KBM-7 (cell line): ENCODE results near the gene COL20A1.
"Not testable (repeated sequence)": the region's sequence is repeated elsewhere in the genome, so short reads cannot be mapped to it uniquely, and the experiment has no call there.

Experiments
- DNase-seq: peaks from one replicate; pipeline ENCODE4 v3.0.0-alpha.2; 2015
- in situ Hi-C: fragments of 300-500 bp; cut with MboI; formaldehyde crosslinking; loops from 2 replicates; pipeline ENCODE4 v1.14.3; 2020; ENCODE audit warnings: low sequenced_read_pairs, low pct_unique_long_range_greater_than_20kb, mixed read lengths

The COL20A1 gene

DNA sequence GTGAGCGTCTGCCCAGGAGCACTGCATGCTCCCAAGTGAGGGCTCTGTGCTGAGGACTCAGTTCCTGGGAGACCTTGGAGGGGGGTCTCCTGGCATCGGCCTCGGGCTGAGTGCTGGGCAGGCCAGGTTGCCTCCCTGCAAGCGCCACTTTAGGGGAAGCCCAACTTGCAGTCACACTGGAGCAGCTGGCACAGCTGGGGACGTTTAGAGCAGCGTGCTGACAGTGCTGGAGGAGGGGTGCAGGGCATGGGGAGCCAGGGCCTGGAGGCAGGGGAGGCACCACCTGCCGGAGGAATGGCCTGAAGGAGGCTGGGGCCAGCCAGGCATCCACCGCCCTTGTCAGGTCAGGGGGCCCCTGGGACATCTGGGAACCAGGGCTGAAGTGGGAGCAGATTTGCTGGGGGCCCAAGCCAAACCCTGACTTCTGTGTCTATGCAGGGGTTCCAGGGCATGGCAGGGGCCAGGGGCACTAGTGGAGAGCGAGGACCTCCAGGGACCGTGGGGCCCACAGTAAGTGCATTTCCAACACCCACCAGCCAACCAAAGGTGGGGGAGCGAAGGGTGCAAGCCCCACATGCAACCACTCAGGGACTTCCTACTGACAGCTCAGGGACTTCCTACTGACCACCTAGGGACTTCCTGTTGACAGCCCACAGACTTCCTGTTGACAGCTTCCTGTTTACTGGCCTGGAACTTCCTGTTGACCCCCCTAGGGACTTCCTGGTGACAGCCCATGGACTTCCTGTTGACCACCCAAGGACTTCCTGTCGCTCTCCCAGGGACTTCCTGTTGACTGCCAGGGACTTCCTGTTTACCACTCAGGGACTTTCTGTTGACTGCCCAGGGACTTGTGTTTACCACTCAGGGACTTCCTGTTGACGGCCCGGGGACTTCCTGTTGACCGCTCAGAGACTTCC lies 33.6 kb downstream of the COL20A1 start:
- no peak for DNase-seq
- in situ Hi-C loops: no loop called here

DNA sequence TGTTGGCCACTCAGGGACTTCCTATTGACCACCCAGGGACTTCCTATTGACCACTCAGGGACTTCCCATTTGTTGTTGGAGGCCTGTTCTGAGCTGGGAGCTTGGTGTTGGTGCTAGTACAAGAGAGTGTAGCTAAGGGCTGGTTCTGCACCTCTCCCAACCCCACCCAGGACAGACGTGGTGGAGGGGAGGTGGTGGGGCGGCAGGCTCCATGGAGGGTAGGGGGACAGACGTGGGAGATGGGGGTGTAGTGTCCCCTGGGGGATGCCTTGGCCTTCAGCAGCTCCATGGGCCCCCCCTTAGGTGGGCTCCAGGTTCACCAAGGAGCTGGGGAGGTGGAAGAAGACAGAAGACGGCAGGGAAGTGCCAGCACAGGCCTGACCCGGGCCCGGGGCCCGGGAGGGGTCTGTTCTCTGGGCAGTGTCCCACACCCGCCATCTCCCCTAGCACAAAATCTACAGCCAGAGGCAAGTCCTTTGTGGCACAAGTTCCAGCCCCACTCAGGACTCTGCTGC lies 34.3 kb downstream of the COL20A1 start:
- in situ Hi-C loops: no loop called here

DNA sequence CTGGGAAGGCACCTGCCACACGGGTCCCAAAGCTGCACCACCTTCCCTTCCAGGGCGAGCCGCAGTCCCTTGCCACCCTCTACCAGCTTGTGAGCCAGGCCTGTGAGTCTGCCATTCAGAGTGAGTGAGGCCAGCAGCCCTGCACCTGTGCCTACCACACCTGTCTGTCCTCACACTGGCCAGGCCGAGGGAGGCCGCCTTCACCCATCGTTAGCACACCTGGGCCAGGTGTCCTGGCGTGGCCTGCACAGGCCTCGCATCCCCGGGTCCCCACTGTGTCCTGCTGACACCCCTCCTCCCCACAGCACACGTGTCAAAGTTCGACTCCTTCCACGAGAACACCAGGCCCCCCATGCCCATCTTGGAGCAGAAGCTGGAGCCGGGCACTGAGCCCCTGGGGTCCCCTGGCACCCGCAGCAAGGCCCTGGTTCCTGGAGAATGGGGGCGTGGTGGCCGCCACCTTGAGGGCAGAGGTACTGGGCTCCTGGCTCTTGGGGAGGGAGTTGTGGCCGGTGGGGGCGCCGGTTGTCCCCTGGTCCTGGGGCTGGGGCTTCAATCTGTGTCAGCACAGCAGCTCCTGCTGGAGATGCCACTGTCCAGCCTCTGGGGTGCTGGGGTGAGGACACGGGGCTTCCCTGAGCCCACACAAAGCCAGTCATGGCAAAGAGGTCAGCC lies 35.2 kb downstream of the COL20A1 start:
- in situ Hi-C loops: no loop called here
- no peak for DNase-seq

More for the DNA sequence above, 34.3 kb downstream of the COL20A1 start:
- DNase-seq: no peak

DNA sequence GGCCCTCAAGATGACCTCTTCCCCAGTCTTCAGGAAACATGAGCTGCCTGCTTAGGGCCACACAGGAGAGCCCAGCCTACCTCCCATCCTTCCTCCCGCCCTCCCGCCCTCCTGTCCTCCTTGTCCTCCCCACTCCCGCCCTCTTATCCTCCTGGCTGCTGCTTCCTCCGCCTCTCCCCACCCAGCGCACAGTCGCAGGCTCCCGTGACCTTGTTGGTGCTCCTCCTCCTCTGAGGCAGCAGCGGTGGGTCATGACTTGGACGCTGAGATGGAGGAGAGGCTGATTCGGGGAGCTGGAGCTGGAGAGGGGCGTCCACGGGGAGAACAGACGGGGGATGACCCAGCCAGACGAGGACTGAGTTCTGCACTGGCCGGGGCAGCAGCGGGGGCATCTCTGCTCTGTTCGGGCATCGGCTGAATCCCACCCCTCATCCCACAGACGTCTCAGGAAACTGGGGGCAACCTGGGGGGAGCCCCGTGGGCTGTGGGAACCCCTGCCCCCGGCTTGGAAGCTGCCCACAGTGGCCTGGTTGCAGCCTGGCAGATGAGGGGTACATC lies 35.8 kb downstream of the COL20A1 start:
- no peak for DNase-seq
- in situ Hi-C loops: no loop called here

DNA sequence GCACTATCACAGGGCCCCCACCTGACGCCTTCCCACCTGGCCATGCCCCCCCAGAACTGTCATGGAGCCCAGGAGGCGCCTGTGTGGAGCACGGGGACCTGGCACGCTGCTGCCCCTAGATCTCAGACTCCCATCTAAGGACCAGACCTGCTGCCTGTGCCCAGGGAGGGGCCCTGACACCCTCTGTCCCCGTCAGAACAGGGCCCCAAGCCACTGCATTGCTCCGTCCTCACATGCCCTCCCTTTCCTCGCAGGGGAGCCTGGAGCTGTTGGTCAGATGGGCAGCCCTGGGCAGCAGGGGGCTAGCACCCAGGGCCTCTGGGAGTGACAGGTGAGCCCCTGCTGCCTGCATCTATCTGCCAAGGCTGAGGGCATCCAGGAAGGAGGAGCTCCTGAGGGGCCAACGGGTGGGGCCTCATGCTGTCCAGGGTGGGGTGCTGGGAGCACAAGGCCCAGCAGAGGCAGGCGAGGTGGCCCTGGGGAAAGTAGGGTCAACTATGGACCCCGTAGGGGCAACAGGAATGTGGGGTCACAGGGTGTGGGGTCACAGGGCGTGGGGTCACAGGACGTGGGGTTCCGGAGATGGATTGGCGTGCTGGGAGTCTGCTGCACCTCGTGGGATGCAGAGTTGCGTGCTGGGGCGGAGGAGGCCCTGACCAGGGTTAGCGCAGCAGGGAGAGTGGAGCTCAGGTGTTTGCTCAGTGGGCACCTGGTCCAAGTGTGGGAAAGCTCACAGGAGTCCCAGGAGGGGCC lies 36.5 kb downstream of the COL20A1 start:
- no peak for DNase-seq
- in situ Hi-C loops: no loop called here

DNA sequence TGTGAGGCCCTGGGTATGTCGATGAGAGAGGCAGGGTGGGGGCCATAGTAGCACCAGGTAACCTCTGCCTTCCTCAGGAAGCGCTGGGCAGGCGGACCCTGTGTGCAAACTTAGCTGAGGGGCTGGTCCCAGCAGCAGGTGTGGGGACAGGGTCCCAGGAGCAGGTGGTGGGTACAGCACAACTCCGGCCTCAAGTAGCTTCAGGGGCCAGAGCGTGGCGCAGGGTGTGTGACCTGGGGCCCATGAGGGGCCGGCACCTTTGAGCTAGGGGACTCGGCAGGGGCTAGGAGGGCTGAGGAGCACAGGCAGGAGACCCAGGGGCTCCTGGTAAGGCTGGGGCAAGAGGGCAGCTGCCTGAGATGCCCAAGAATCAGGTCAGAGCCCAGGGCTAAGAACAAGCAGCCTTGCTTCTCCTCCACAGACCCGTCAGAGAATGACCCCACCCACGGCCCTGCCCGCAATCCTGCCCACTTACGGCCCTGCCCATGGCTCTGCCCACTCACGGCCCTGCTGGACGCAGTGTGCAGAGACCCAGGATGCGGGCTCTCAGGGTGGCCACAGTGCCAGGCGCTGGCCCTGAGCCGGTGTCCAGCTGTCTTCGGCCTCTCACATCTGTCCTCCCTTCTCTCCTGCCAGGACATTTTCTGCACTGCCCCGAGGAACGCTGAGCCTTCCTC lies 37.2 kb downstream of the COL20A1 start:
- DNase-seq: no peak
- in situ Hi-C loops: no loop called here

DNA sequence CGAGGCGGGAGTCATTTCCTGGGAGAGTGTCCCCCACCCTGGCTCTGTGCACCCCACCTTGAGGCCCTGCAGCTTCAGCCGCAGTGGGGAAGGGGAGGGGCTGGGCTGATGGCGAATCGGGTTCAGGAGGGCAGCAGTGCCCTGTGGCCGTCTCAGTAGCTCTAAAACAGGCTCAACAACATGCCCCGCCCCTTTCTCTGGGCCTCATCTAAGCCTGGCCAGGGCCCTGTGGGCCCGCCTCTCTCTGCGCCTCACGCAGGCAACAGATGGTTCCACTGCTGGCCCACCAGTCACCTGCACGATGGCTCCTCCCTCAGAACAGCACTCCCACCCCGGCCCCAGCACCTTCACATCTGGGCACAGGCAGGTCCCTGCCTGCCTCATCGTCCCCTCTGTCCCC lies 38.0 kb downstream of the COL20A1 start:
- DNase-seq: no peak
- in situ Hi-C loops: no loop called here

DNA sequence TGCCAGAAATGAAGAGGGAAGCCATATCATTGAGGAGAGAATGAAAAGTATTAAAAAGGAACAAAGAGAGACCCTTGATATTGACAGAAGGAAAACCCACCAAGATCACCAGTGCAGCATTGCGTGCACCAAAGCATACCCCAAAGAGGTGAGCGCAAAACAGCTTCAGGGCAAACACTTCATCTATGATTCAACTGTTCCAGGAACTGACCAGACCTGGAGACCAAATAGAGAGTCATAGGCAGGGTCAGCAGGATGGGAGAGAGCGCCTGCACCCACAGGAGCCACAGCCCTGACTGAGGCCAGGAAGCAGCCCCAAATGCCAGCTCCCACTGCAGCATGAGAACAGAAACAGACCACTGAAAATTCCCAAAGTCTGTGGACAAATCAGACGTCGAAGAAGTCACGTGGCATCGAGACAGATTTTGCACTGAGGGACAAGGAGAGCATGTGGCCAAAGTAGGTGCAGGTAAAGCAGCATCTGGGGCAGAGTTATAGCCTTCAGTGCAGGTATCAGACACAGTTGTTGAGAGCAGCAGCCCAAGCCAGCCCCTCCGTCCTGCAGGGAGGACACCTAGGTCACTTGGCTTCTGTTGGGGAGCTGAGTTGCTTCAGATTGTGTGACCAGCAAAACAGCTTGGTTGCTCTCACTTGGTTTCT lies 38.9 kb downstream of the COL20A1 start:
- no peak for DNase-seq
- in situ Hi-C loops: no loop called here

DNA sequence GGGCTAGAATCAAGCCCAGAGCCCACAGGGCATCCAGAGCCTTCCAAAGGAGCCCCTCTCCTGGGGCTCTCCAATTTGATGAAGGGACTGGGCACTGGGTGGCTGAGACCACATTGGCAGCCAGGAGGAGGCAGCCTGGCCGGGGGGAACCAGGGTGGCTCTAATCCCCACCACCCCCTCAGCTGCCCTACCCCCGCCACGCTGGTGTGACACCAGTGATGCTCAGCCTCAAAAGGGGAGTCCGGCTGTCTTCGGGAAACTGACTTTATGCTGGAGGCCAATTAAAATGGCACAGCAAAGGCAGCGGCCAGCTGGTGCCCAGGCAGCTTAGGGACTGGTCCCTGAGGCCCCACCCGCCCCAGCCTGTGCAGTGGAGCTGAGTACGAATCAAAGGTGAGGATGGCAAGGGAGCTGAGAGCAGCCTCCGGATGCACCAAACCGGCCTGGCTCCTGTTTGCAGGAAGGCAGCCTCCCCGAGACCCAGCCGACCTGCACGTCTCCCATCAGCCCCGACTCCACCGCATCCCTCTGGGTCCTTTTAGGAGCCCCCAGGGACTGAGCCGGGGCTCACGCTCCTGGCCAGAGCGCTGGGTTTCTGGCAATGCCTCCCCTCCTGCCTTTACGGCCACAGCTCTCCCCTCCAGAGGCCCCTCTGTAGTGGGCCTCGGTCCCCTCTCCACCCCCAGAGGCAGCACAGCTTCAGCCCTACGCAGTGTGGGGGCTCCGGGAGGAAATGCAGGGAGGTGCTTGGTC lies 39.7 kb downstream of the COL20A1 start:
- in situ Hi-C loops: no loop called here
- no peak for DNase-seq

DNA sequence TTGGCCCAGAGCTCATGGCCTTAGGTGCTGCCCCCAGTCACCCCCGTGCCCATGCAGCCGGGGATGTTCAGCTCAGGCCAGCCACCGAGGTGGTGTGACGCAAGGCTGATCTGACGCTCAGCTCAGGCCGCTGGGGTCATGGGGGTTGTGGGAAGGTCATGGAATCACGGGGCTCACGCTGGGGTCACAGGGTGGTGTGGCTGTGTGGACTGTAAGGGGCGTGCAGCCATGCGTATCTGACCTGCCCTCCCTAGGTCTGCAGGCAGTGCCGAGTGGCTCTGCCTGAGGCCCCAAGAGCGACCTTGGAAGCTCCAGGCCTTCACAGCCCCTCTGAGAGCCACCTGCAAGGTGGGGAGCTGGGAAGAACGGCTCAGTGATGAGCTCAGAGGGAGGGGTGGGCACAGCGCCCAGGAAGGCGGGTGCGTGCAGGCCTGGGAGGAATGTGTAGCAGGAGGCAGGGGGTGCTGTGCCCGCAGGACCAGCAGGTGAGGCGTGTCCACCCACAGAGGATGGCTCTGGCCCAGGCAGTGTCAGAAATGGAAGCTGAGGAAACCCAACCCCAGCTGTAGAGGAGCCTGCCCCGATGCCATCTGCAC lies 40.4 kb downstream of the COL20A1 start:
- in situ Hi-C loops: no loop called here
- no peak for DNase-seq

DNA sequence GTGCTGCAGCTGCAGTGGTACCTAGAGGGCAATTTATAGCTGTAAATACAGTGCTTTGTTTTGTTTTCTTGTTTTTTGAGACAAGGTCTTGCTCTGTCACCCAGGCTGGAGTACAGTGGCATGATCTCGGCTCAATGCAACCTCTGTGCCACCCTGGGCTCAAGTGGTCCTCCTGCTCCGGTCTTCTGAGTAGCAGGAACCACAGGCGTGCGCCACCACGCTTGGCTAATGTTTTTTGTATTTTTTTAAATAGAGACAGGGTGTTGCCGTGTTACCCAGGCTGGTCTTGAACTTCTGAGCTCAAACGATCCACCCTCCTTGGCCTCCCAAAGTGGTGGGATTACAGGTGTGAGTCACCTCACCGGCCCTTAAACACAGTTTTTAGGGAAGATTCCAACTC lies 41.4 kb downstream of the COL20A1 start:
- in situ Hi-C loops: no loop called here

DNA sequence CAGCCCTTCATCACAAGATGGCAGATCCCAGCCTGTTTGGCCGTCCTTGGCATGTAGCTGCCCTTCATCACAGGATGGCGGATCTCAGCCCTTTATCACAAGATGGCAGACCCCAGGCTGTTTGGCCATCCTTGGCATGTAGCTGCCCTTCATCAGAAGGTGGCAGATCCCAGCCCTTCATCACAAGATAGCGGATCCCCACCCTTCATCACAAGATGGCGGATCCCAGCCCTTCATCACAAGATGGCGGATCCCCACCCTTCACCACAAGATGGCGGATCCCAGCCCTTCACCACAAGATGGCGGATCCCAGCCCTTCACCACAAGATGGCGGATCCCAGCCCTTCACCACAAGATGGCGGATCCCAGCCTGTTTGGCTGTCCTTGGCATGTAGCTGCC lies 42.1 kb downstream of the COL20A1 start:
- in situ Hi-C loops, DNase-seq: not testable (repeated sequence)

More for the DNA sequence above, 41.4 kb downstream of the COL20A1 start:
- DNase-seq: no peak

DNA sequence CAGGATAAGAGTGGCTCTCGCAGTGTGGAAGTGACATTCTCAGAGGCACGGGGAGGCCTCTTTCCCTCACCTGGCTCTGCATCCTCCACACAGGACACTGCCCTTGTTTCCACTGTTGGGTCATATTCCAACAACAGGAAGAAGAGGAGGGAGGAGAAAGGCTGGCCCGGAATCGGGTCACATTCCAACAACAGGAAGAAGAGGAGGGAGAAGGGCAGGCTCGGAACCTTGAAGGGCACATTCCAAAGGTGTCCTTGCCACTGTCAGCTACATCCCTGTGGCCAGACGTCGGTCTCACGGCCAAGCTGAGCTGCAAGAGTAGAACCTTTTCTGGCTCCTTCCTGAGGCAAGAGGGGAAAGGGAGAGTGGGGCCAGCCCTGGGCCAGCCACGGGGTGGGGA lies 42.7 kb downstream of the COL20A1 start:
- no peak for DNase-seq
- in situ Hi-C loops: no loop called here

DNA sequence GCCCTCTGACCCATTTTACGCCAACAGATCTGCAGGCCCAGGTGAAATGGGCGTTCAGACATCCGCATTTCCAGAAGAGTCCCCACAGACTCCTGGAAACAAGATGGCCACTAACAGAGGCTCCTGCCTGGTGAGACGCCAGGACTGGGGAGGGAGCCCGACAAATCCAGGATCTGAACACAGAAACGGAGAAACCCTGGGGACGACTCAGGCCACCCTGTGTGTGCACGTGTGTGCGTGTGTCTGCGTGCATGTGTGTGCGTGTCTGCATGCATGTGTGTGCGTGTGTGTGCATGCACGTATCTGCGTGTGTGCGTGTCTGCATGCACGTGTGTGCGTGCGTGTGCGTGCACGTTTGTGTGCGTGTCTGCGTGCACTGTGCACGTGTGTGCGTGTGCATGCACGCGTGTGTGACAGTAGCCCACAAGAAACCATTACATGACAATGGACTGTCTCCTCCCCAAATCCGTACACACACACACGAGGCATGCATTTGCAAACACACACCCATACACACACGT lies 43.3 kb downstream of the COL20A1 start:
- in situ Hi-C loops: no loop called here
- DNase-seq: no peak

DNA sequence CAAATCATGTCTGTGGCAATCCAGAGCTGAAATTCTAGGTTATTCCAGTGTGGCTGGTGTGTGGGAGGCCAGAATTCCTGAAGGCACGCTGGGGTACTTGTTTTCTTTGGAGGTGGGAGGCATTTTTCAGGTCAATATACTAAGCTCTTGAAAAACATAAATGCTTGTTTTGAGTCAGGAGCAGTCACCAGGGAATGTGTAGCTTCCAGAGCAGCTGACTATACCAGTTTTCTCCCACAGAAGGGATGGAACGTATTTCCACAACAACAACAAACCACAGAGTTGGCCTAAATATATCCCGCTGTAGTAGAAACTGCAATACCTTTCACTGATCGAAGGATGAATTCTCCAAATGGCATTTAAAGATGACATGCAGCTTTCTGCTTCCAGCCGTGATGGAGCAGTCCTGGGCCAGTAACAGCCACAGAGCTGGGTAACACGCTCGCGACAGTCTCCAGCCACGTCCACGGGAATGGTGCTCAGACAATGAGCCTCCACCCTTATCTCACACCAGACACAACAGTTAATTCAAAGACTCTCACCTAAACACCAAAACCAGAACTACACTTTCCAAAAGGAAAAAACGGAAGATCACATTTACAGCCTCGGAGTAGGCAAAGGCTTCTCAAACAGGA lies 44.9 kb downstream of the COL20A1 start:
- DNase-seq: no peak
- in situ Hi-C loops: no loop called here

DNA sequence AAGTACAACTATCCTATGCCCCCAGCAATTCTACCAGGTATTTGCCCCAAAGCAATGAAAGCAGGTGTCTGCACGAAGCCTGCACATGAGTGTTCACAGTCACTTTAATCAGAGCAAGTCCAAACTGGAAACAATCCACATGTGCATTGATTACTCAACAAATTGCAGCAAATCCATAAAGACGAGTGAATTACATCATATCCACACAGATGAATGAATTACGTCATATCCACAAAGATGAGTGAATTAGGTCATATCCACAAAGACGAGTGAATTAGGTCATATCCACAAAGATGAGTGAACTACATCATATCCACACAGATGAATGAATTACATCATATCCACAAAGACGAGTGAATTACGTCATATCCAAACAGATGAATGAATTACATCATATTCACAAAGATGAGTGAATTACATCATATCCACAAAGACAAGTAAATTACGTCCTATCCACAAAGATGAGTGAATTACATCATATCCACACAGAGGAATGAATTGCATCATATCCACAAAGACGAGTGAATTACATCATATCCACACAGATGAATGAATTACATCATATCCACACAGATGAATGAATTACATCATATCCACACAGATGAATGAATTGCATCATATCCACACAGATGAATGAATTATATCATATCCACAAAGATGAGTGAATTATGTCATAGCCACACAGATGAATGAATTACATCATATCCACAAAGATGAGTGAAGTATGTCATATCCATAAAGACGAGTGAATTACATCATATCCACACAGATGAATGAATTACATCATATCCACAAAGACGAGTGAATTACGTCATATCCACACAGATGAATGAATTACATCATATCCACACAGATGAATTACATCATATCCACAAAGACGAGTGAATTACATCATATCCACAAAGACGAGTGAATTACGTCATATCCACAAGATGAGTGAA lies 46.4 kb downstream of the COL20A1 start:
- in situ Hi-C loops, DNase-seq: not testable (repeated sequence)
